IMR-90 (cell line): ENCODE data around the gene METTL5.
"Not testable (repeated sequence)": the region's sequence is repeated elsewhere in the genome, so short reads cannot be mapped to it uniquely, and the experiment has no call there.

ENCODE experiments used
- CTCF ChIP-seq: conservative IDR thresholded peaks from 2 replicates; pipeline ENCODE4 v1.5.1; 2012; ENCODE audit warnings: mild to moderate bottlenecking, low read depth, low read length, improper control_type of control experiment
- MXI1 ChIP-seq: IDR thresholded peaks from 2 replicates; pipeline ENCODE4 v1.6.1; 2012; ENCODE audit warnings: low read depth, mild to moderate bottlenecking, low read length, moderate library complexity, borderline replicate concordance
- POLR2A ChIP-seq: IDR thresholded peaks from 2 replicates; pipeline ENCODE4 v1.6.1; 2012; ENCODE audit warnings: mild to moderate bottlenecking, low read depth, low read length

DNA sequence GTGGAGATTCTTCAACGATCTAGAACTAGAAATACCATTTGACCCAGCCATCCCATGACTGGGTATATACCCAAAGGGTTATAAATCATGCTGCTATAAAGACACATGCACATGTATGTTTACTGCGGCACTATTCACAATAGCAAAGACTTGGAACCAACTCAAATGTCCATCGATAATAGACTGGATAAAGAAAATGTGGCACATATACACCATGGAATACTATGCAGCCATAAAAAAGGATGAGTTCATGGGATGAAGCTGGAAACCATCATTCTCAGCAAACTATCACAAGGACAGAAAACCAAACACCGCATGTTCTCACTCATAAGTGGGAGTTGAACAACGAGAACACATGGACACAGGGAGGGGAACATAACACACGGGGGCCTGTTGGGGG lies 7.3 kb downstream of the METTL5 start:
- not testable (repeated sequence) for TF ChIP-seq CTCF, POLR2A, MXI1
